ENCODE measurements around the gene MYNN. TPM values are rescaled to one million over a fixed set of nuclear protein-coding genes. Genes with fewer than 3 reads are reported as not detected.

Gene MYNN
- total and polyA plus RNA-seq, 2 of the 13 experiments (the other 11 are each of a cell fraction or from before 2014, with no cell fraction given), result 10.4 to 17.6 TPM

- no peak for TF ChIP-seq ZNF142 (CRISPR knock-in tag; IDR thresholded peaks at IDR 0.05)
- TF ChIP-seq MBNL3 (CRISPR knock-in tag; conservative IDR thresholded peaks at IDR 0.05), result no peak
- no peak for TF ChIP-seq ESRRA (CRISPR knock-in tag; IDR thresholded peaks at IDR 0.05; ENCODE audit: low read depth)
- TF ChIP-seq ZNF883 (CRISPR knock-in tag; IDR thresholded peaks at IDR 0.05; ENCODE audit: not compliant biosample characterization), result no peak
- no peak for TF ChIP-seq TBP (CRISPR knock-in tag; IDR thresholded peaks at IDR 0.05)
- no peak for TF ChIP-seq PCBP2 (optimal IDR thresholded peaks at IDR 0.05; ENCODE audit: low read depth, low read length, poor library complexity, severe bottlenecking)
- no peak for TF ChIP-seq PLRG1 (conservative IDR thresholded peaks at IDR 0.05)
- TF ChIP-seq SNAI1 (CRISPR knock-in tag; IDR thresholded peaks at IDR 0.05; ENCODE audit: borderline replicate concordance), result no peak
- no peak for TF ChIP-seq STAT5B (CRISPR knock-in tag; IDR thresholded peaks at IDR 0.05)
- TF ChIP-seq FOXC1 (CRISPR knock-in tag; IDR thresholded peaks at IDR 0.05; ENCODE audit: borderline replicate concordance), result no peak
- TF ChIP-seq NR0B2 (CRISPR knock-in tag; IDR thresholded peaks at IDR 0.05), result no peak
- TF ChIP-seq ZNF709 (CRISPR knock-in tag; IDR thresholded peaks at IDR 0.05), result no peak
- no peak for TF ChIP-seq MXI1 (IDR thresholded peaks at IDR 0.05; ENCODE audit: borderline replicate concordance, low read depth, low read length)
- TF ChIP-seq ZNF616 (CRISPR knock-in tag; IDR thresholded peaks at IDR 0.05; ENCODE audit: low read depth), result no peak
- no peak for TF ChIP-seq IRX3 (CRISPR knock-in tag; IDR thresholded peaks at IDR 0.05; ENCODE audit: borderline replicate concordance, low read depth)
- TF ChIP-seq SYNCRIP (IDR thresholded peaks at IDR 0.05; ENCODE audit: insufficient read depth, low read depth, low read length), result no peak
- TF ChIP-seq ZNF740 (CRISPR knock-in tag; IDR thresholded peaks at IDR 0.05), result 0 out of 2 replicates have a peak, but pooled peaks have one; percentile 25
- no peak for TF ChIP-seq TBL1XR1 (IDR thresholded peaks at IDR 0.05; ENCODE audit: borderline replicate concordance, low read length, partially characterized antibody)
- TF ChIP-seq, protein P1, sequence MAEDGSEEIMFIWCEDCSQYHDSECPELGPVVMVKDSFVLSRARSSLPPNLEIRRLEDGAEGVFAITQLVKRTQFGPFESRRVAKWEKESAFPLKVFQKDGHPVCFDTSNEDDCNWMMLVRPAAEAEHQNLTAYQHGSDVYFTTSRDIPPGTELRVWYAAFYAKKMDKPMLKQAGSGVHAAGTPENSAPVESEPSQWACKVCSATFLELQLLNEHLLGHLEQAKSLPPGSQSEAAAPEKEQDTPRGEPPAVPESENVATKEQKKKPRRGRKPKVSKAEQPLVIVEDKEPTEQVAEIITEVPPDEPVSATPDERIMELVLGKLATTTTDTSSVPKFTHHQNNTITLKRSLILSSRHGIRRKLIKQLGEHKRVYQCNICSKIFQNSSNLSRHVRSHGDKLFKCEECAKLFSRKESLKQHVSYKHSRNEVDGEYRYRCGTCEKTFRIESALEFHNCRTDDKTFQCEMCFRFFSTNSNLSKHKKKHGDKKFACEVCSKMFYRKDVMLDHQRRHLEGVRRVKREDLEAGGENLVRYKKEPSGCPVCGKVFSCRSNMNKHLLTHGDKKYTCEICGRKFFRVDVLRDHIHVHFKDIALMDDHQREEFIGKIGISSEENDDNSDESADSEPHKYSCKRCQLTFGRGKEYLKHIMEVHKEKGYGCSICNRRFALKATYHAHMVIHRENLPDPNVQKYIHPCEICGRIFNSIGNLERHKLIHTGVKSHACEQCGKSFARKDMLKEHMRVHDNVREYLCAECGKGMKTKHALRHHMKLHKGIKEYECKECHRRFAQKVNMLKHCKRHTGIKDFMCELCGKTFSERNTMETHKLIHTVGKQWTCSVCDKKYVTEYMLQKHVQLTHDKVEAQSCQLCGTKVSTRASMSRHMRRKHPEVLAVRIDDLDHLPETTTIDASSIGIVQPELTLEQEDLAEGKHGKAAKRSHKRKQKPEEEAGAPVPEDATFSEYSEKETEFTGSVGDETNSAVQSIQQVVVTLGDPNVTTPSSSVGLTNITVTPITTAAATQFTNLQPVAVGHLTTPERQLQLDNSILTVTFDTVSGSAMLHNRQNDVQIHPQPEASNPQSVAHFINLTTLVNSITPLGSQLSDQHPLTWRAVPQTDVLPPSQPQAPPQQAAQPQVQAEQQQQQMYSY (CRISPR knock-in tag; IDR thresholded peaks at IDR 0.05), result 0 out of 2 replicates have a peak, but pooled peaks have one; percentile 52
These were observed 3.7 kb upstream of the MYNN start, which contains the start of gene ACTRT3 (continued) for GRCh38 chr3:169769287-169770181.
